Measurements from ENCODE around the gene RYR2.

Gene RYR2

DNA sequence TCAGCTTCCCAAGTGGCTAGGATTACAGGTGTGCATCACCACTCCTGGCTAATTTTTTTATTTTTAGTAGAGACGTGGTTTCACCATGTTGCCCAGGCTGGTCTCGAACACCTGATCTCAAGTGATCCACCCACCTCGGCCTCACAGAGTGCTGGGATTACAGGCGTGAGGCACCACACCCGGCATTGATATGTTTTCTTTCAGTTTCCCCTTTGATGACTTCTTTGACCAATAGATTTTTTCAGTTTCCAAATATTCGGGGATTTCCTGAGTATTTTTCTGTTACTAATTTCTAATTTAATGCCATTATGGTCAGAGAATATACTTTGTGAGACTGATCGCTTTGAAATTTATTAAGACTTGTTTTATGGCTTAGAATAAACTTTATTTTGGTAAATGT, 406.1 kb downstream of the RYR2 start:
- H3K9me3 Mint-ChIP-seq: peaks cover 7% of the 10 kb centered on the region
- no peaks in the 10 kb centered on the region for H3K27me3 Mint-ChIP-seq
- no peak overlapping the region for H3K27ac Mint-ChIP-seq
- no peaks in the 10 kb centered on the region for H3K36me3 Mint-ChIP-seq
- no peak for ATAC-seq
- no peak overlapping the region for H3K4me3 Mint-ChIP-seq
- H3K4me1 Mint-ChIP-seq: peaks cover 11% of the 10 kb centered on the region

DNA sequence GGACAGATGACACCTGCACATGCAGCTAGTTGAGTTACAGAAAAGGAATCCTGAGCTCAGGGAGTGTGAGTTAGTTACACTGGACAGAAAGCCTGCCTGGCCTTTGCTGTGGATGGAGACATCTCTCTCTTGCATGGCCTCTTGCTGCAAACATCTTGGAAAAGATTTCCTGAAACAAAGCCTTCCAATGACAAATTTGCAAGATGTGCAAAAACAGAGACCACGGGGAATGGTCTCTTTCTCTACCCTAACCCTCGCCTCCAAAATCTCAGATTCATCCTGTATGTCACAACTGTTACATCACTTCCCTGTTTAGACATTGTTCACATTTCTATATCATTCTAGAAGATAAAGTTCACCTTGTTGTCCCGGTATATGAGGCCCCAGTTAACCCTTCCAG, 415.6 kb downstream of the RYR2 start:
- Mint-ChIP-seq H3K4me3 (no peak overlapping the region), H3K27me3 (no peaks in the 10 kb centered on the region), H3K36me3 (no peaks in the 10 kb centered on the region), H3K27ac (no peak overlapping the region), H3K4me1 (no peaks in the 10 kb centered on the region), H3K9me3 (peaks cover 3% of the 10 kb centered on the region)
- ATAC-seq: no peak

DNA sequence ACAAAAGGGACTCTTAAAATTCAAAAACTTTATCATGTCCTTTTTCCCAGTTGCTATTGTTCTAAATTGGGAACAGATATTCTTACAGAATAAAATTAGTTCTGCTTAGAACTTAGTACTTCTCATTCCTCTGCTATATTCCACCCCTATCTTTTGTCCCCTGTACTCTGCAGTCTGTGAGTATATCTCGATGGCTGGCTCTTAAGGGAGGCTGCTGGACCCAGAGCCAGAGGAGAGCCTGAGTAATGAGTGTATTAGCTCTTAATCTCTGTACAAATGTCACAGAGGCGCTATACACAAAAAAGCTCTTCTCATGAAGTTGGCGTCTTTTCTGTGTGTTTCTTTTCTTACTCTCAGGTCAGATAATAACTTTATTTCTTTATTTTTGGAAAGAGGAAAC, 425.3 kb downstream of the RYR2 start:
- no peaks in the 10 kb centered on the region for H3K27me3 Mint-ChIP-seq
- no peak overlapping the region for H3K27ac Mint-ChIP-seq
- no peaks in the 10 kb centered on the region for H3K36me3 Mint-ChIP-seq

GRCh38 chr1:237470712-237471338, 428.8 kb downstream of the RYR2 start:
- H3K4me1 Mint-ChIP-seq: no peaks in the 10 kb centered on the region
- peaks cover 3% of the 10 kb centered on the region for H3K9me3 Mint-ChIP-seq
- no peak overlapping the region for H3K27ac Mint-ChIP-seq
- H3K27me3 Mint-ChIP-seq: no peaks in the 10 kb centered on the region
- H3K4me3 Mint-ChIP-seq: no peak overlapping the region
- no peak for ATAC-seq
- no peaks in the 10 kb centered on the region for H3K36me3 Mint-ChIP-seq

More for the DNA sequence above, 425.3 kb downstream of the RYR2 start:
- Mint-ChIP-seq H3K4me1 (no peaks in the 10 kb centered on the region), H3K9me3 (peaks cover 3% of the 10 kb centered on the region), H3K4me3 (no peak overlapping the region)
- ATAC-seq: no peak

- Mint-ChIP-seq H3K27ac (no peak overlapping the region), H3K9me3 (peaks cover 3% of the 10 kb centered on the region), H3K27me3 (no peaks in the 10 kb centered on the region), H3K4me1 (no peaks in the 10 kb centered on the region), H3K4me3 (no peak overlapping the region), H3K36me3 (no peaks in the 10 kb centered on the region)
- no peak for ATAC-seq
Observed at GRCh38 chr1:237471377-237471776, 429.4 kb downstream of the RYR2 start.

DNA sequence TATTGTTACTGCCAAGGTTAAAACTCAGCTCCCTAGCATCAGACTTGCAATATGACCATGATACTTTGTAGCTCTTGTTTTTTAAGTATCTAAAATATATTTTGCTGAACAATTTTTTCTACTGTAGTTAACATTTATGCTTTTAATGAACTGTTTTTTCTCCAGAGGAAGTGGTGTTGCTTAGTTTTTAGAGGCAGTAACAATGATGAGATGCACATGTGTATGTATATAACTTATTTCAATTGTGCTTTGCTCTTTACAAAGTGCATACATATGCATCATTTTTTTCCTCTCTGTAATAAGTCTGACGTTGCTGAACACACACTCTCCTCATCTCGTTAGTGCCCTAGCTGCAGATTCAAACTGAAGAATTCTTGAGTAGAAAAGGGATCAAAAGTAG, 430.0 kb downstream of the RYR2 start:
- Mint-ChIP-seq H3K4me1 (no peaks in the 10 kb centered on the region), H3K27ac (no peak overlapping the region), H3K27me3 (no peaks in the 10 kb centered on the region), H3K36me3 (no peaks in the 10 kb centered on the region), H3K9me3 (peaks cover 3% of the 10 kb centered on the region), H3K4me3 (no peak overlapping the region)
- no peak for ATAC-seq

GRCh38 chr1:237473854-237474253, 431.9 kb downstream of the RYR2 start:
- ATAC-seq: no peak
- Mint-ChIP-seq H3K4me3 (no peak overlapping the region), H3K27ac (no peak overlapping the region), H3K36me3 (no peaks in the 10 kb centered on the region), H3K9me3 (peaks cover 3% of the 10 kb centered on the region), H3K4me1 (no peaks in the 10 kb centered on the region), H3K27me3 (no peaks in the 10 kb centered on the region)

GRCh38 chr1:237478082-237478481, 436.1 kb downstream of the RYR2 start:
- H3K27ac Mint-ChIP-seq: no peak overlapping the region

DNA sequence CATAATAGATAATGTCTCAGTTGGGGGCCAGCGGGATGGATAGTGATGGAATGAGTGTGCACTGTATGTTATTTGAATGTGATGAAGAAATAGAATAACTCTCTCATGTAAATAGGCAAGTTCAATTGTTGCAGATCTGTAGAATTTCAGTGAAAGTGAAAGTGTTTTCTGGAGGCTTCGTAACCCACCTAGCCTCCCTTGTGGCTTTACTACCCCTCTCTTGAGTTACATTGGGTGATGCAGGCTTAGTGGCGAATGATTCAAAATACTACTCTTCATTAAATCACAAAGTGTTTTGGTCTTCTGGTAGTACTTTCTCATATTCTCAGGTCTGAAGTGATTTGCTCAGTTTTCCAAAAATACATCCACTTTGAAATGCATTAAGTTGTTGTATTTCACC, 436.9 kb downstream of the RYR2 start:
- H3K27ac Mint-ChIP-seq: no peak overlapping the region
- H3K36me3 Mint-ChIP-seq: no peaks in the 10 kb centered on the region
- peaks cover 7% of the 10 kb centered on the region for H3K9me3 Mint-ChIP-seq
- H3K27me3 Mint-ChIP-seq: no peaks in the 10 kb centered on the region
- no peaks in the 10 kb centered on the region for H3K4me1 Mint-ChIP-seq
- no peak for ATAC-seq
- H3K4me3 Mint-ChIP-seq: no peak overlapping the region

More at GRCh38 chr1:237478082-237478481, 436.1 kb downstream of the RYR2 start:
- no peaks in the 10 kb centered on the region for H3K27me3 Mint-ChIP-seq
- ATAC-seq: no peak
- H3K4me1 Mint-ChIP-seq: no peaks in the 10 kb centered on the region
- H3K36me3 Mint-ChIP-seq: no peaks in the 10 kb centered on the region
- no peak overlapping the region for H3K4me3 Mint-ChIP-seq
- H3K9me3 Mint-ChIP-seq: peaks cover 6% of the 10 kb centered on the region

DNA sequence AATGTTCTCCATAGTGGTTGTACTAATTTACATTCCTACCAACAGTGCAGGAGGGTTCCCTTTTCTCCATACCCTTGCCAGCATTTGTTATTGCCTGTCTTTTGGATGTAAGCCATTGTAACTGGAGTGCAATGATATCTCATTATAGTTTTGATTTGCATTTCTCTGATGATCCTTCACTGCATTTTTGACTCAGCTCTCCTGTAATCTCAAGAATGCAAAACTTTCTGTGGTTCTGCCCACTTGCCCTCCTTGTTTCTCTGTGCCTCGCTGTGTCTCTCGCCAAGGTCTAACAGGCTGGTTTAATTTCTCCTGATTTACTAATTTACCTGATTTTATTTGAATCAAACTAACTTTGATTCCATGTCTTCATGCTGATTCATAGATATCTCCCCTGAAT, 440.8 kb downstream of the RYR2 start:
- H3K27me3 Mint-ChIP-seq: no peaks in the 10 kb centered on the region
- no peak overlapping the region for H3K27ac Mint-ChIP-seq
- no peaks in the 10 kb centered on the region for H3K4me1 Mint-ChIP-seq
- no peaks in the 10 kb centered on the region for H3K36me3 Mint-ChIP-seq
- H3K9me3 Mint-ChIP-seq: peaks cover 7% of the 10 kb centered on the region
- no peak overlapping the region for H3K4me3 Mint-ChIP-seq
- no peak for ATAC-seq

DNA sequence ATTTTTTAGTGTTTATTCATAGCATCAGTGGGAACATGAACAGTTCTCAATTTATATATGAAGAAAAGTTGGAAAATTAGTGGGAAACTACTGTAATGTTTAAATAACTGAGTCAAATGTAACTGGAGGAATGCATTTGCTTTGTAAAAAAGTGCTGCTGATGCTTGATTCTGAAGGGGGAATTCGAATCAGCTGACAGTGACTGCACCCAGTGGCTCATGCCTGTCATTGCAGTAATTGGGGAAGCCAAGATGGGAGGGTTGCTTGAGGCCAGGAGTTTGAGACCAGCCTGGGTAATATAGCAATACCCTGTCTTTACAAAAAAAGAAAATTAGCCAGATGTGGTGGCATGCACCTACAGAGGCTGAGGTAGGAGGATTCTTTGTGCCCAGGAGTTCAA, 450.4 kb downstream of the RYR2 start:
- no peak for ATAC-seq
- Mint-ChIP-seq H3K4me1 (no peaks in the 10 kb centered on the region), H3K4me3 (no peak overlapping the region), H3K27me3 (no peaks in the 10 kb centered on the region), H3K27ac (no peak overlapping the region), H3K36me3 (no peaks in the 10 kb centered on the region), H3K9me3 (peaks cover 5% of the 10 kb centered on the region)

DNA sequence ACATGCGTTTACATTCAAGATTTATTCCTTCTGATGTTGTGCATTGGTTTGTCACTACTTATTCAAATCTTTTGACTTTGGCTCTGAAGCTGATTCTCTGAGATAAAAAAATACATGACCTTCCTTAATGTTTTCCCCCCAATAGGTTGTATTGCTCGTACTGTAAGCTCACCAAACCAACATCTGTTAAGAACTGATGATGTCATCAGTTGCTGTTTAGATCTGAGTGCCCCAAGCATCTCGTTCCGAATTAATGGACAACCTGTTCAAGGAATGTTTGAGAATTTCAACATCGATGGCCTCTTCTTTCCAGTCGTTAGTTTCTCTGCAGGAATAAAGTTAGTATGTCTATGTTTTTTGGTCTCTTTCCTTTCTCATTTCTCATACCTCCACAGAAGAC, 458.6 kb downstream of the RYR2 start:
- Mint-ChIP-seq H3K27ac (no peak overlapping the region), H3K27me3 (no peaks in the 10 kb centered on the region), H3K4me3 (no peak overlapping the region), H3K9me3 (no peaks in the 10 kb centered on the region), H3K36me3 (no peaks in the 10 kb centered on the region), H3K4me1 (no peaks in the 10 kb centered on the region)
- no peak for ATAC-seq

DNA sequence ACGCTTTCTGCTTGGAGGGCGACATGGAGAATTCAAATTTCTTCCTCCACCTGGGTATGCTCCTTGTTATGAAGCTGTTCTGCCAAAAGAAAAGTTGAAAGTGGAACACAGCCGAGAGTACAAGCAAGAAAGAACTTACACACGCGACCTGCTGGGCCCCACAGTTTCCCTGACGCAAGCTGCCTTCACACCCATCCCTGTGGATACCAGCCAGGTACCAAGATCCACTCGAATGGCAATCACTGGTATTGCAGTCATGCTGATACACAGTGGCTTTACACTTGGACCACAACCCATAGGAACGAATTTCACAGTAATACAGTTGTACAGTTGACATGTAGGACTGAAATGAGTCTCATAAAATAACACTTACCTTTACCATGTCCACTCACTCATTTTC, 461.3 kb downstream of the RYR2 start:
- Mint-ChIP-seq H3K36me3 (no peaks in the 10 kb centered on the region), H3K4me3 (no peak overlapping the region), H3K4me1 (no peaks in the 10 kb centered on the region), H3K9me3 (no peaks in the 10 kb centered on the region), H3K27ac (no peak overlapping the region), H3K27me3 (no peaks in the 10 kb centered on the region)
- no peak for ATAC-seq

DNA sequence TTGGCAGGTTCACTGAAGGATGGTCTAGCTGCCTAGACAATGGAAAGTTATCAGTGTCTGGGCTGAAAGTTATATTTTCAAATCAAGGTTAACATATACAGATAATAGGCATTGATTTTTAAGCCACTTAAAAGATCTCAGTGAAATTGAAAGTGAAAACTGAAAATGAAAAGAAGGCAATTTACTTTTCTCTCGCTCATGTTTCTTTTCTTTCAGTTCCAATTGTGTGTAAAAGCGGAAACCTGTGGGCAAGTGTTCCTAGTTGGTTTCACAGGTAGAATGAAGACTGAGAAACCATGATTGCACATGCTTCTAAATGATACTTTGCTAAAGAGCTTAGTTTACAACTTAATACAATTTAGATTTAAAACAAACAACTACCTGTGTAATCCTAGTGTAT, 465.0 kb downstream of the RYR2 start:
- no peak for ATAC-seq
- Mint-ChIP-seq H3K27me3 (no peaks in the 10 kb centered on the region), H3K4me3 (no peak overlapping the region), H3K36me3 (no peaks in the 10 kb centered on the region), H3K9me3 (no peaks in the 10 kb centered on the region), H3K27ac (no peak overlapping the region), H3K4me1 (no peaks in the 10 kb centered on the region)

DNA sequence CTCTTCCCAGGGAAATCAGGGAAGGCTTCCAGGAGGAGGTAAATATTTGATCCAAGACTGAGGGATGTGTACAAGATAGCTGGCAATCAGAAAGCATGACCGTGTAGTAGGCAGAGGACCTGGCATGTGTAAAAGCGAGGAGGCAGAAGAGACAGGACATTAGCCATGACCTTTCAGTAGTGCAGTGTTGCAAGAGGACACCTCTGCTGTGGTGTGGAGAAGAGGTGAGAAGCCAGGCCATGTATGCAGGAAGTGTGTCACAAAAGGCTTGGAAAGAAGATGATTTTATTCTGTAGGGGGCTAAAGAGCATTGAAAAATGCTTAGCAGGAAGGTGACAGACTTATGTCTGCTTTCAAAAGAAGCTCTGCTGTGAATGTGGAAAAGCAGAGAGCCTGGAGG, 467.8 kb downstream of the RYR2 start:
- Mint-ChIP-seq H3K27me3 (no peaks in the 10 kb centered on the region), H3K9me3 (no peaks in the 10 kb centered on the region), H3K4me1 (no peaks in the 10 kb centered on the region), H3K4me3 (no peak overlapping the region), H3K36me3 (no peaks in the 10 kb centered on the region), H3K27ac (no peak overlapping the region)
- ATAC-seq: no peak

DNA sequence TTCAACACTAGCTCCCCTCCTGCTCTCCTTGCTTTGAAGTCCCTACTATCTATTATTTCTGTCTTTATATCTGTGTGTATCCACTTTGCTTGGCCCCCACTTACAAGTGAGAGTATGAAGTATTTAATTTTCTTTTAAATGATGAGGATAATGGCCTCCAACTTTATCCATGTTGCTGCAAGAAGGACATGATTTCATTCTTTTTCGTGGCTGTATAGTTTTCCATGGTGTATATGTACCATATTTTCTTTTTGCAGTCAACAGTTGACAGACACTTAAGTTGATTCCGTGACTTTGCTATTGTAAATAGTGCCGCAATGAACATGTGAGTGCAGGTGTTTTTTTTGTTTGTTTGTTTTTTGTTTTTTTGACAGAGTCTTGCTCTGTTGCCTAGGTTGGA, 483.1 kb downstream of the RYR2 start:
- no peak overlapping the region for H3K27ac Mint-ChIP-seq
- H3K4me3 Mint-ChIP-seq: no peak overlapping the region
- ATAC-seq: no peak
- no peaks in the 10 kb centered on the region for H3K4me1 Mint-ChIP-seq
- peaks cover 6% of the 10 kb centered on the region for H3K9me3 Mint-ChIP-seq
- no peaks in the 10 kb centered on the region for H3K36me3 Mint-ChIP-seq
- no peaks in the 10 kb centered on the region for H3K27me3 Mint-ChIP-seq

DNA sequence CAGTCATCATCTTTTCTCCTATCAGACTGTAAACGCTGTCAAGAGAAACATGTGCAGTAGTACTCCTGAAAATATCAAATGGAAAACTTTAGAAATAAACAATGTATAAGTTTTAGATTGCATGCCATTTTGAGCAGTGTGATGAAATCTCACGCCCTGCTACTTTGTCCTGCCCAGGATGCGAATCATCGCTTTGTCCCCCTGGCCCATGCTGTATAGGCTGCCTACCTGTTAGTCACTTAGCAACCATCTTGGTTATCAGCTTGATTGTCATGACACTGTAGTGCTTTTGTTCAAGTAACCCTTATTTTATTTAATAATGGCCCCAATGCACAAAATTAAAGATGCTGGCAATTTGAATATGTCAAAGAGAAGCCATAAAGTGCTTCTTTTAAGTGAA, 485.8 kb downstream of the RYR2 start:
- no peaks in the 10 kb centered on the region for H3K36me3 Mint-ChIP-seq
- peaks cover 6% of the 10 kb centered on the region for H3K9me3 Mint-ChIP-seq
- H3K4me1 Mint-ChIP-seq: no peaks in the 10 kb centered on the region
- H3K27me3 Mint-ChIP-seq: no peaks in the 10 kb centered on the region
- H3K4me3 Mint-ChIP-seq: no peak overlapping the region
- no peak overlapping the region for H3K27ac Mint-ChIP-seq
- no peak for ATAC-seq
